Natural killer cell (primary cell): Measurements from ENCODE around the gene ADAM33. TPM values are rescaled to one million over a fixed set of nuclear protein-coding genes. Genes with fewer than 3 reads are reported as not detected.

Source experiments
- ATAC-seq, 3 donors: fragments of 150-1000 bp in 2 of 3; fragments of 200-7000 bp in 1 of 3; cut with Tn5 transposase; 1 replicate in 1 of 3; 2 replicates in 2 of 3; pipeline ENCODE4 v1.10.0; 2021; ENCODE audit warnings: mild to moderate bottlenecking in 2 of 3, moderate library complexity in 2 of 3
- DNase-seq, 2 donors: peaks; one replicate each; pipeline versions ENCODE4 v3.0.0 to v3.0.0-alpha.2; 2013 to 2021; ENCODE audit warnings: mixed read lengths in 1 of 2
- H3K27ac ChIP-seq: one replicate; pipeline ENCODE4 v1.5.1; 2013; ENCODE audit warnings: mild to moderate bottlenecking, low read length
- H3K27me3 ChIP-seq: one replicate; pipeline ENCODE4 v1.6.1; 2013; ENCODE audit warnings: low read length; ENCODE audit not compliant: control insufficient read depth, insufficient read depth
- H3K36me3 ChIP-seq: one replicate; pipeline ENCODE4 v1.6.1; 2013; ENCODE audit warnings: low read length; ENCODE audit not compliant: control insufficient read depth, insufficient read depth
- H3K4me1 ChIP-seq: one replicate; pipeline ENCODE4 v1.6.1; 2013; ENCODE audit warnings: low read length; ENCODE audit not compliant: control insufficient read depth, insufficient read depth
- H3K4me3 ChIP-seq: one replicate; pipeline ENCODE4 v1.5.1; 2013; ENCODE audit warnings: low read length
- H3K9me3 ChIP-seq: one replicate; pipeline ENCODE4 v1.6.1; 2013; ENCODE audit warnings: low read length; ENCODE audit not compliant: control insufficient read depth, insufficient read depth
- H3K27ac Mint-ChIP-seq, 2 donors: one replicate each; pipeline ENCODE4 v1.8.0; 2022; ENCODE audit warnings: mild to moderate bottlenecking in 2 of 2, mixed read lengths in 2 of 2, moderate library complexity in 1 of 2
- H3K27me3 Mint-ChIP-seq, 2 donors: one replicate each; pipeline ENCODE4 v1.8.0; 2022; ENCODE audit warnings: low read depth in 2 of 2, mixed read lengths in 2 of 2
- H3K36me3 Mint-ChIP-seq: one replicate; pipeline ENCODE4 v1.8.0; 2022; ENCODE audit warnings: mixed read lengths
- H3K4me1 Mint-ChIP-seq, 2 donors: one replicate each; pipeline ENCODE4 v1.8.0; 2022; ENCODE audit warnings: mixed read lengths in 2 of 2
- H3K4me3 Mint-ChIP-seq: one replicate; pipeline ENCODE4 v1.8.0; 2022; ENCODE audit warnings: mild to moderate bottlenecking, moderate library complexity, mixed read lengths
- H3K9me3 Mint-ChIP-seq, 2 donors: one replicate each; pipeline ENCODE4 v1.8.0; 2022; ENCODE audit warnings: mixed read lengths in 2 of 2
- WGBS: methylation state at CpG from one replicate; pipeline ENCODE4 v1.1.7; 2013; ENCODE audit warnings: missing lambda C conversion rate; ENCODE audit not compliant: insufficient coverage; 5-methylcytosine and 5-hydroxymethylcytosine counted together
- intact Hi-C: fragments of 100-400 bp; cut with micrococcal nuclease; formaldehyde crosslinking; loops from one replicate; pipeline ENCODE4 v1.14.2; 2022
- total RNA-seq, 4 donors: library from RNA; stranded (reverse); fragments of 120-200 nt in 1 of 4; gene quantifications; one replicate each; pipeline versions ENCODE4 v1.2.3 to v1.2.4, GENCODE V29; 2013 to 2022
- TF ChIP-seq, protein P1 (sequence below): fragments of 200-600 bp; IDR thresholded peaks from one replicate; pipeline ENCODE4 v1.8.0; 2022; ENCODE audit warnings: antibody characterized with exemption

Gene ADAM33
- total RNA-seq, 3 donors from 2014 or later (not counting 1 experiment from before 2014, with no cell fraction given): not detected

DNA sequence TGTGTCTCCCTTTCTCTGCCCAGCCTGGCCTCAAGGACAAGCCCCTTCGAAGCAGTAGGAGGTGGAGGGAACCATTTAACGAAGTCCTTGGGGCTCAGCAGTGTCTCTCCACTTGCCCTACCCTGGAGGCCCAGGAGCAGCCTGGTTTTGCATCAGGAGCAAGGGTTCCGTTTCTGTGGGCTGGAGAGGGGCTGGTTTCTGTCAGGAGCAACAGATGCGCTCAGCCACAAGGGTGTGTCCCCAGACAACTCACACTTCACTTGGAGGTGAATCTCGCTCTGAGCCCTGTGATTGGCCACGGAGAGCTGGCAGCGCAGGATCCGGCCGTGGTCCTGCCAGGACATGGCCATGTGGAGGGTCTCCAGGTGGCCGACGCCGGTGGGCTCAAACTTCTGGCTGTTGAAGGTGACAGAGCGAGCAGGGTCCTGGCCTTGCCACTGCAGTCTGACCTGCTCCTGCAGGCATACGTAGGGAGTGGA, 23.7 kb upstream of the ADAM33 start:
- Histone ChIP-seq H3K4me3 (no peak overlapping the region), H3K9me3 (no peaks in the 10 kb centered on the region), H3K27me3 (no peaks in the 10 kb centered on the region), H3K4me1 (no peaks in the 10 kb centered on the region), H3K27ac (no peak overlapping the region), H3K36me3 (no peaks in the 10 kb centered on the region)
- WGBS: 80% methylated on average over 14 of the region's 14 CpGs
- H3K27me3 Mint-ChIP-seq: no peaks in the 10 kb centered on the region
- no peak overlapping the region for H3K27ac Mint-ChIP-seq
- intact Hi-C loops: no loop called here
- ATAC-seq: no peak
- H3K9me3 Mint-ChIP-seq: no peaks in the 10 kb centered on the region
- H3K4me3 Mint-ChIP-seq: no peak overlapping the region
- DNase-seq: no peak
- TF ChIP-seq, protein P1, sequence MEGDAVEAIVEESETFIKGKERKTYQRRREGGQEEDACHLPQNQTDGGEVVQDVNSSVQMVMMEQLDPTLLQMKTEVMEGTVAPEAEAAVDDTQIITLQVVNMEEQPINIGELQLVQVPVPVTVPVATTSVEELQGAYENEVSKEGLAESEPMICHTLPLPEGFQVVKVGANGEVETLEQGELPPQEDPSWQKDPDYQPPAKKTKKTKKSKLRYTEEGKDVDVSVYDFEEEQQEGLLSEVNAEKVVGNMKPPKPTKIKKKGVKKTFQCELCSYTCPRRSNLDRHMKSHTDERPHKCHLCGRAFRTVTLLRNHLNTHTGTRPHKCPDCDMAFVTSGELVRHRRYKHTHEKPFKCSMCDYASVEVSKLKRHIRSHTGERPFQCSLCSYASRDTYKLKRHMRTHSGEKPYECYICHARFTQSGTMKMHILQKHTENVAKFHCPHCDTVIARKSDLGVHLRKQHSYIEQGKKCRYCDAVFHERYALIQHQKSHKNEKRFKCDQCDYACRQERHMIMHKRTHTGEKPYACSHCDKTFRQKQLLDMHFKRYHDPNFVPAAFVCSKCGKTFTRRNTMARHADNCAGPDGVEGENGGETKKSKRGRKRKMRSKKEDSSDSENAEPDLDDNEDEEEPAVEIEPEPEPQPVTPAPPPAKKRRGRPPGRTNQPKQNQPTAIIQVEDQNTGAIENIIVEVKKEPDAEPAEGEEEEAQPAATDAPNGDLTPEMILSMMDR: no peak
- H3K4me1 Mint-ChIP-seq: no peaks in the 10 kb centered on the region
- H3K36me3 Mint-ChIP-seq: no peaks in the 10 kb centered on the region

DNA sequence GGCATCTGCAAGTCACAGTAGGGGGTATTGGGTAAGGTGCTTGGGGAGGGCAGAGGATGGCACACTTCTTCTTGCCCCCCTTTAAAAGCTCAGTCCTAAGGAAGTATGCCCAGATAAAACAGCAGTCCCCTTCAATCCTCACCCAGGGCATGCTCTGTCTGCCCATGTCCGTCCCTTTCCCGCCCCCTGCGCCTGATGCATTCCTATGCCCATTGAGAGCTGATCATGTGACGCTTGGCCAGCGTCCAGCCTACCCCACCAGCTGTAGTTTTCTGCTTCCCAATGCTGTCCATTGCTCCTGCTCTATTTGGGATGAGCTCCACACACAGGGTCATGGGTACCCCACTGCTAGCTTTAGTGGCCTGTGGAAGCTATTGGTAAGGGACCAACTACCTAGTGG, 22.3 kb upstream of the ADAM33 start:
- TF ChIP-seq, protein P1: no peak
- H3K36me3 Mint-ChIP-seq: no peaks in the 10 kb centered on the region
- no peak overlapping the region for H3K27ac ChIP-seq
- H3K36me3 ChIP-seq: no peaks in the 10 kb centered on the region
- no peak for ATAC-seq
- H3K4me3 ChIP-seq: no peak overlapping the region
- H3K4me3 Mint-ChIP-seq: no peak overlapping the region
- no peaks in the 10 kb centered on the region for H3K4me1 Mint-ChIP-seq
- no peaks in the 10 kb centered on the region for H3K4me1 ChIP-seq
- intact Hi-C loops: no loop called here
- no peak overlapping the region for H3K27ac Mint-ChIP-seq
- DNase-seq: no peak
- no peaks in the 10 kb centered on the region for H3K27me3 Mint-ChIP-seq
- WGBS: 87% methylated on average over 5 of the region's 5 CpGs
- no peaks in the 10 kb centered on the region for H3K9me3 Mint-ChIP-seq
- no peaks in the 10 kb centered on the region for H3K9me3 ChIP-seq
- H3K27me3 ChIP-seq: no peaks in the 10 kb centered on the region

DNA sequence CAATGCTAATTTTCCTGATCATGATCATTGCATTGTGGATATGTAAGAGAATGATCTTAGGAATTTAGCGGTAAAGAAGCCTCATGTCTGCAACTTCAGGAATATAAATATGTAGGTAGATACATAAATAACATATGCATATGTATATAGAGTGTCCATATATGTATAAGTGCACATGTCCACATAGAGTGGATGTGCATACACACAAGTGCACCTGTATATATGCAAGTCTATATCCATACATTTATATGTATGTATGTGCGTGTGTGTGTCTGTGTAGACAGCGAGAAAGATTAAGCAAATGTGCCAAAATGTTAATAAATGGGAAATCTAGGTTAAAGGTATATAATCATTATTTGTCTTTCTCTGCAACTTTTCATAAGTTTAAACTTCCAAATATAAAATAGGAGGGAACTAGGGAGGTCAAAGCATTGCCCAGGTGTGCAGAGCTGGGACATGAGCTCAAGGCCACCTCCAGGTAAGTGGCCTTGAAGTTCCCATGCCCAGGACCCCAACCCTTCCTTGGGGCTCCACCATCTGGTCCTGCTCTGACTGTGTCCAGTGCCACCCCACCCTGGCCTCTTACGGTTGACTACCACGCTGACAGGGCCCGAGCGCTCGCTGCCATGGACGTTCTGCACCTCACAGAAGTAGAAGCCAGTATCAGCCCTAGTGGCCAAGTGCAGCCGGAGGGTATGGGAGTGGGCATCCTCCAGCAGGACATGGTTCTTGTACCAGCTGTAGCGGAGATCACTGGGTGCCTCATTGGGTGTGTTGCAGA, 21.0 kb upstream of the ADAM33 start:
- Histone ChIP-seq H3K4me1 (no peaks in the 10 kb centered on the region), H3K9me3 (no peaks in the 10 kb centered on the region), H3K27ac (no peak overlapping the region), H3K4me3 (no peak overlapping the region), H3K36me3 (no peaks in the 10 kb centered on the region), H3K27me3 (no peaks in the 10 kb centered on the region)
- intact Hi-C loops: no loop called here
- TF ChIP-seq, protein P1: no peak
- H3K9me3 Mint-ChIP-seq: no peaks in the 10 kb centered on the region
- H3K4me3 Mint-ChIP-seq: no peak overlapping the region
- no peak overlapping the region for H3K27ac Mint-ChIP-seq
- ATAC-seq: no peak
- H3K27me3 Mint-ChIP-seq: no peaks in the 10 kb centered on the region
- no peaks in the 10 kb centered on the region for H3K36me3 Mint-ChIP-seq
- no peaks in the 10 kb centered on the region for H3K4me1 Mint-ChIP-seq
- 92% methylated on average over 8 of the region's 11 CpGs for WGBS
- DNase-seq: no peak
